Retina (tissue), 1 donor: ENCODE results near the gene MTMR3.
"Not testable (repeated sequence)": the region's sequence is repeated elsewhere in the genome, so short reads cannot be mapped to it uniquely, and the experiment has no call there.

Source experiments
- DNase-seq: peaks from one replicate; pipeline ENCODE4 v3.0.0-alpha.2; 2016

MTMR3 gene

GRCh38 chr22:30031328-30031727 is 148.4 kb downstream of the MTMR3 start:
- no peak for DNase-seq

GRCh38 chr22:30031764-30032455 is 148.9 kb downstream of the MTMR3 start:
- DNase-seq = no peak

GRCh38 chr22:30033137-30033536 is 150.2 kb downstream of the MTMR3 start:
- no peak for DNase-seq

- no peak for DNase-seq
Measured at GRCh38 chr22:30033901-30034300, 150.9 kb downstream of the MTMR3 start.

GRCh38 chr22:30036656-30037055 is 153.7 kb downstream of the MTMR3 start:
- DNase-seq = no peak

- DNase-seq = no peak
Measured at GRCh38 chr22:30038219-30038618, 155.2 kb downstream of the MTMR3 start.

- DNase-seq = no peak
Measured at GRCh38 chr22:30040499-30041260, 157.7 kb downstream of the MTMR3 start.

- DNase-seq = no peak
Measured at GRCh38 chr22:30041475-30041874, 158.5 kb downstream of the MTMR3 start.

- no peak for DNase-seq
Measured at GRCh38 chr22:30041881-30042280, 158.9 kb downstream of the MTMR3 start.

GRCh38 chr22:30043161-30043560 is 160.2 kb downstream of the MTMR3 start:
- DNase-seq = no peak

GRCh38 chr22:30044369-30044768 is 161.4 kb downstream of the MTMR3 start:
- no peak for DNase-seq

GRCh38 chr22:30044881-30045493 is 162.0 kb downstream of the MTMR3 start:
- DNase-seq = no peak

GRCh38 chr22:30045494-30045887 is 162.5 kb downstream of the MTMR3 start:
- no peak for DNase-seq

- DNase-seq = no peak
Measured at GRCh38 chr22:30045901-30046715, 163.1 kb downstream of the MTMR3 start.

GRCh38 chr22:30046716-30047363 is 163.9 kb downstream of the MTMR3 start:
- DNase-seq = no peak

- DNase-seq = no peak
Measured at GRCh38 chr22:30047364-30047738, 164.4 kb downstream of the MTMR3 start.

- DNase-seq = no peak
Measured at GRCh38 chr22:30048681-30049080, 165.7 kb downstream of the MTMR3 start.

GRCh38 chr22:30054067-30054763 is 171.2 kb downstream of the MTMR3 start:
- DNase-seq = peak; percentile 39

GRCh38 chr22:30054764-30055069 is 171.7 kb downstream of the MTMR3 start:
- no peak for DNase-seq

- DNase-seq = no peak
Measured at GRCh38 chr22:30056015-30056414, 173.0 kb downstream of the MTMR3 start.

- no peak for DNase-seq
Measured at GRCh38 chr22:30057375-30057774, 174.4 kb downstream of the MTMR3 start.

GRCh38 chr22:30059346-30060020 is 176.5 kb downstream of the MTMR3 start:
- not testable (repeated sequence) for DNase-seq
